Glutamatergic neuron (in vitro differentiated cells): ENCODE results near the gene LTBP4. TPM values are rescaled to one million over a fixed set of nuclear protein-coding genes. Genes with fewer than 3 reads are reported as not detected.
"Not testable (repeated sequence)": the region's sequence is repeated elsewhere in the genome, so short reads cannot be mapped to it uniquely, and the experiment has no call there.

ENCODE experiments used
- DNase-seq: peaks from one replicate; pipeline ENCODE4 v3.0.0; 2022
- H3K27ac Mint-ChIP-seq: one replicate; pipeline ENCODE4 v1.8.0; 2020; ENCODE audit warnings: mild to moderate bottlenecking, mixed read lengths, inconsistent platforms; ENCODE audit not compliant: unreplicated experiment
- H3K27me3 Mint-ChIP-seq: one replicate; pipeline ENCODE4 v1.8.0; 2020; ENCODE audit warnings: mild to moderate bottlenecking, moderate library complexity, mixed read lengths, inconsistent platforms; ENCODE audit not compliant: unreplicated experiment
- H3K36me3 Mint-ChIP-seq: one replicate; pipeline ENCODE4 v1.8.0; 2020; ENCODE audit warnings: mild to moderate bottlenecking, mixed read lengths, inconsistent platforms; ENCODE audit not compliant: unreplicated experiment
- H3K4me1 Mint-ChIP-seq: one replicate; pipeline ENCODE4 v1.8.0; 2020; ENCODE audit warnings: mild to moderate bottlenecking, low read depth, mixed read lengths, inconsistent platforms; ENCODE audit not compliant: unreplicated experiment
- H3K4me3 Mint-ChIP-seq: one replicate; pipeline ENCODE4 v1.8.0; 2020; ENCODE audit warnings: mild to moderate bottlenecking, mixed read lengths, inconsistent platforms; ENCODE audit not compliant: unreplicated experiment
- H3K9me3 Mint-ChIP-seq: one replicate; pipeline ENCODE4 v1.8.0; 2020; ENCODE audit warnings: mild to moderate bottlenecking, moderate library complexity, mixed read lengths, inconsistent platforms; ENCODE audit not compliant: unreplicated experiment
- CTCF ChIP-seq: fragments of 200-600 bp; sonication (generic); IDR thresholded peaks from one replicate; pipeline ENCODE4 v1.5.0; 2021; ENCODE audit not compliant: partially characterized antibody, unreplicated experiment
- total RNA-seq: library from RNA; stranded (reverse); fragmentation: NEBNext Ultra II Directional; extraction: Animal tissue kit (Norgen Biotek cat#: 25700); gene quantifications from one replicate; pipeline ENCODE4 v1.2.1, GENCODE V29; 2021; ENCODE audit not compliant: unreplicated experiment

LTBP4 gene
- total RNA-seq, 1 donor from 2014 or later: 169 TPM

GRCh38 chr19:40621966-40622772 is 21.0 kb downstream of the LTBP4 start:
- H3K27me3 Mint-ChIP-seq: peaks cover 10% of the 10 kb centered on the region
- no peak overlapping the region for H3K4me3 Mint-ChIP-seq
- peaks cover 5% of the 10 kb centered on the region for H3K36me3 Mint-ChIP-seq
- peaks cover 8% of the 10 kb centered on the region for H3K4me1 Mint-ChIP-seq
- H3K9me3 Mint-ChIP-seq: peaks cover 5% of the 10 kb centered on the region
- DNase-seq: no peak
- TF ChIP-seq CTCF: no peak
- H3K27ac Mint-ChIP-seq: no peak overlapping the region

- peaks cover 8% of the 10 kb centered on the region for H3K4me1 Mint-ChIP-seq
- H3K4me3 Mint-ChIP-seq: no peak overlapping the region
- H3K27ac Mint-ChIP-seq: no peak overlapping the region
- H3K36me3 Mint-ChIP-seq: peaks cover 5% of the 10 kb centered on the region
- H3K27me3 Mint-ChIP-seq: peaks cover 10% of the 10 kb centered on the region
- DNase-seq: no peak
- peaks cover 5% of the 10 kb centered on the region for H3K9me3 Mint-ChIP-seq
- no peak for TF ChIP-seq CTCF
These were observed 21.6 kb downstream of the LTBP4 start for GRCh38 chr19:40622773-40623075.

- DNase-seq: peak; percentile 66
- Mint-ChIP-seq H3K9me3 (peaks cover 2% of the 10 kb centered on the region), H3K4me3 (peak overlapping the region; percentile 55), H3K27me3 (peaks cover 10% of the 10 kb centered on the region), H3K27ac (no peak overlapping the region), H3K4me1 (peaks cover 8% of the 10 kb centered on the region), H3K36me3 (peaks cover 5% of the 10 kb centered on the region)
- no peak for TF ChIP-seq CTCF
These were observed 22.5 kb downstream of the LTBP4 start for GRCh38 chr19:40623403-40624251.

- H3K9me3 Mint-ChIP-seq, H3K36me3 Mint-ChIP-seq, H3K4me1 Mint-ChIP-seq, DNase-seq, H3K27ac Mint-ChIP-seq: not testable (repeated sequence)
- Mint-ChIP-seq H3K4me3 (peak overlapping the region; percentile 2), H3K27me3 (peaks cover 10% of the 10 kb centered on the region)
These were observed 23.4 kb downstream of the LTBP4 start for GRCh38 chr19:40624369-40625153.

GRCh38 chr19:40625406-40626120 is 24.4 kb downstream of the LTBP4 start:
- Mint-ChIP-seq H3K27me3 (peaks cover 11% of the 10 kb centered on the region), H3K4me3 (no peak overlapping the region), H3K9me3 (peaks cover 6% of the 10 kb centered on the region), H3K36me3 (peaks cover 10% of the 10 kb centered on the region), H3K27ac (no peak overlapping the region), H3K4me1 (peaks cover 11% of the 10 kb centered on the region)
- TF ChIP-seq CTCF: no peak
- no peak for DNase-seq
